Progenitor cell of endocrine pancreas (in vitro differentiated cells): Measurements from ENCODE around the gene DUS2. TPM values are rescaled to one million over a fixed set of nuclear protein-coding genes. Genes with fewer than 3 reads are reported as not detected.

Source experiments
- DNase-seq: peaks from one replicate; pipeline ENCODE4 v3.0.0; 2021; ENCODE audit warnings: low spot score; ENCODE audit not compliant: unreplicated experiment
- H3K27ac Mint-ChIP-seq: 2 replicates; pipeline ENCODE4 v1.8.0; 2021; ENCODE audit warnings: mild to moderate bottlenecking, moderate library complexity, mixed read lengths
- H3K27me3 Mint-ChIP-seq: 2 replicates; pipeline ENCODE4 v1.8.0; 2021; ENCODE audit warnings: mixed read lengths
- H3K36me3 Mint-ChIP-seq: 2 replicates; pipeline ENCODE4 v1.8.0; 2022; ENCODE audit warnings: mixed read lengths; ENCODE audit not compliant: insufficient read depth
- H3K4me1 Mint-ChIP-seq: 2 replicates; pipeline ENCODE4 v1.8.0; 2021; ENCODE audit warnings: low read depth, mixed read lengths
- H3K4me3 Mint-ChIP-seq: 2 replicates; pipeline ENCODE4 v1.8.0; 2021; ENCODE audit warnings: low read depth, mild to moderate bottlenecking, moderate library complexity, mixed read lengths
- H3K9me3 Mint-ChIP-seq: 2 replicates; pipeline ENCODE4 v1.8.0; 2021; ENCODE audit warnings: low read depth, mixed read lengths
- CTCF ChIP-seq: fragments of 200-600 bp; sonication (generic); IDR thresholded peaks from one replicate; pipeline ENCODE4 v1.5.0; 2021; ENCODE audit warnings: antibody characterized with exemption, mild to moderate bottlenecking; ENCODE audit not compliant: unreplicated experiment
- long read RNA-seq: library from polyadenylated mRNA; unstranded; transcript quantifications from one replicate; pipeline ENCODE4 v2.0.0, GENCODE V29; 2020
- total RNA-seq: library from RNA; stranded (reverse); gene quantifications from 2 replicates; pipeline ENCODE4 v1.2.1, GENCODE V29; 2021

The DUS2 gene
- total RNA-seq, result 18.8 and 21.2 TPM in 2 replicates
- long read RNA-seq, transcript DUS2-207 (17 exons, 2,310 nt), result major isoform, 76 of 125 reads
- long read RNA-seq, transcript DUS2-201 (16 exons, 1,933 nt), result minor isoform, 26 of 125 reads
- long read RNA-seq, partial matches to known transcripts, result 3 of 125 reads
- long read RNA-seq, other reads (novel, unspliced or antisense), result 19 of 125 reads

- peak; percentile 87 for DNase-seq
- Mint-ChIP-seq H3K27me3 (no peaks in the 10 kb centered on the region), H3K27ac (peak within 1 kb of the TSS; percentile 99), H3K9me3 (no peaks in the 10 kb centered on the region), H3K36me3 (peaks cover 4% of the 10 kb centered on the region), H3K4me3 (peak within 1 kb of the TSS; percentile 96), H3K4me1 (peaks cover 7% of the 10 kb centered on the region)
- TF ChIP-seq CTCF, result peak; percentile 12
Measured at GRCh38 chr16:68022728-68023537, at the start of gene DUS2, which contains the start of gene DDX28. DUS2 (plus strand) TSS chr16:68023284; CDS start chr16:68038024, 14,740 bp downstream. DDX28 (minus strand) TSS chr16:68023232; CDS start chr16:68023202, 30 bp downstream.

GRCh38 chr16:67975321-67976105, 47.6 kb upstream of the DUS2 start:
- H3K4me3 Mint-ChIP-seq, result no peak overlapping the region

GRCh38 chr16:67976205-67976604, 46.9 kb upstream of the DUS2 start:
- no peak for TF ChIP-seq CTCF
- Mint-ChIP-seq H3K4me1 (no peaks in the 10 kb centered on the region), H3K36me3 (no peaks in the 10 kb centered on the region), H3K27ac (peak overlapping the region; percentile 21), H3K9me3 (no peaks in the 10 kb centered on the region), H3K27me3 (no peaks in the 10 kb centered on the region), H3K4me3 (no peak overlapping the region)
- no peak for DNase-seq

More at GRCh38 chr16:67975321-67976105, 47.6 kb upstream of the DUS2 start:
- Mint-ChIP-seq H3K27me3 (no peaks in the 10 kb centered on the region), H3K27ac (no peak overlapping the region), H3K4me1 (no peaks in the 10 kb centered on the region), H3K9me3 (no peaks in the 10 kb centered on the region), H3K36me3 (no peaks in the 10 kb centered on the region)
- DNase-seq, result no peak
- no peak for TF ChIP-seq CTCF

- Mint-ChIP-seq H3K36me3 (no peaks in the 10 kb centered on the region), H3K4me3 (no peak overlapping the region), H3K4me1 (no peaks in the 10 kb centered on the region), H3K27ac (no peak overlapping the region), H3K27me3 (no peaks in the 10 kb centered on the region), H3K9me3 (no peaks in the 10 kb centered on the region)
- TF ChIP-seq CTCF, result no peak
- DNase-seq, result no peak
Measured at GRCh38 chr16:67977005-67977404, 46.1 kb upstream of the DUS2 start.
